ENCODE results near the gene LTC4S.

LTC4S gene

DNA sequence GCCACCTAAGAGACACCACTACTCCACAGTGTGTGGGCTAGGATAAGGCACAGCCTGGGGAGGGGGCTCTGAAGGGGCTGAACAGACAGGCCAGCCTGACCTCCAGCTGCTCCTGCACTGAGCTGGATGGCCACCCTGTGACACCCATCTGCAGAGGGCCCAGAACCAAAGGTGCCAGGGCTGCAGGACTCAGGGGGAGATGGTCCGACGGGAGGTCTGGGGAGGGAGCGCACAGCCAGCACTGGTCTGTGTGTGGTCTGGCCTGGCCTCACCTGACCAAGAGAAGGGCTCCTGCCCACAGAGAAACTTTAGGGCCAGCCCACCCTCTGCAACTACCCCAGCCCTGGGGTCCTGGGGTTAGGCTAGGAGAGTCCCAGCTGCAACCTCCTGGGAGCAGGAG, 789 bp downstream of the LTC4S start:
- no peak for DNase-seq (ENCODE audit: low read depth in 1 of 2, low spot score in 1 of 2)
- TF ChIP-seq GABPA (IDR thresholded peaks at IDR 0.05; ENCODE audit: low read depth), result no peak
- no peak for TF ChIP-seq SPI1 (IDR thresholded peaks at IDR 0.05; ENCODE audit: borderline replicate concordance, low read depth)
- TF ChIP-seq, protein P1, sequence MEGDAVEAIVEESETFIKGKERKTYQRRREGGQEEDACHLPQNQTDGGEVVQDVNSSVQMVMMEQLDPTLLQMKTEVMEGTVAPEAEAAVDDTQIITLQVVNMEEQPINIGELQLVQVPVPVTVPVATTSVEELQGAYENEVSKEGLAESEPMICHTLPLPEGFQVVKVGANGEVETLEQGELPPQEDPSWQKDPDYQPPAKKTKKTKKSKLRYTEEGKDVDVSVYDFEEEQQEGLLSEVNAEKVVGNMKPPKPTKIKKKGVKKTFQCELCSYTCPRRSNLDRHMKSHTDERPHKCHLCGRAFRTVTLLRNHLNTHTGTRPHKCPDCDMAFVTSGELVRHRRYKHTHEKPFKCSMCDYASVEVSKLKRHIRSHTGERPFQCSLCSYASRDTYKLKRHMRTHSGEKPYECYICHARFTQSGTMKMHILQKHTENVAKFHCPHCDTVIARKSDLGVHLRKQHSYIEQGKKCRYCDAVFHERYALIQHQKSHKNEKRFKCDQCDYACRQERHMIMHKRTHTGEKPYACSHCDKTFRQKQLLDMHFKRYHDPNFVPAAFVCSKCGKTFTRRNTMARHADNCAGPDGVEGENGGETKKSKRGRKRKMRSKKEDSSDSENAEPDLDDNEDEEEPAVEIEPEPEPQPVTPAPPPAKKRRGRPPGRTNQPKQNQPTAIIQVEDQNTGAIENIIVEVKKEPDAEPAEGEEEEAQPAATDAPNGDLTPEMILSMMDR (IDR thresholded peaks at IDR 0.05; ENCODE audit: insufficient read depth, low read length), result no peak
- peak overlapping the region; percentile 72 for H3K27ac ChIP-seq (replicated peaks)
- no peaks in the 10 kb centered on the region for H3K27me3 ChIP-seq (ENCODE audit: insufficient read depth, poor library complexity, severe bottlenecking)
- H3K4me3 ChIP-seq (replicated peaks; ENCODE audit: insufficient read depth, low read length), result peak overlapping the region; percentile 31

DNA sequence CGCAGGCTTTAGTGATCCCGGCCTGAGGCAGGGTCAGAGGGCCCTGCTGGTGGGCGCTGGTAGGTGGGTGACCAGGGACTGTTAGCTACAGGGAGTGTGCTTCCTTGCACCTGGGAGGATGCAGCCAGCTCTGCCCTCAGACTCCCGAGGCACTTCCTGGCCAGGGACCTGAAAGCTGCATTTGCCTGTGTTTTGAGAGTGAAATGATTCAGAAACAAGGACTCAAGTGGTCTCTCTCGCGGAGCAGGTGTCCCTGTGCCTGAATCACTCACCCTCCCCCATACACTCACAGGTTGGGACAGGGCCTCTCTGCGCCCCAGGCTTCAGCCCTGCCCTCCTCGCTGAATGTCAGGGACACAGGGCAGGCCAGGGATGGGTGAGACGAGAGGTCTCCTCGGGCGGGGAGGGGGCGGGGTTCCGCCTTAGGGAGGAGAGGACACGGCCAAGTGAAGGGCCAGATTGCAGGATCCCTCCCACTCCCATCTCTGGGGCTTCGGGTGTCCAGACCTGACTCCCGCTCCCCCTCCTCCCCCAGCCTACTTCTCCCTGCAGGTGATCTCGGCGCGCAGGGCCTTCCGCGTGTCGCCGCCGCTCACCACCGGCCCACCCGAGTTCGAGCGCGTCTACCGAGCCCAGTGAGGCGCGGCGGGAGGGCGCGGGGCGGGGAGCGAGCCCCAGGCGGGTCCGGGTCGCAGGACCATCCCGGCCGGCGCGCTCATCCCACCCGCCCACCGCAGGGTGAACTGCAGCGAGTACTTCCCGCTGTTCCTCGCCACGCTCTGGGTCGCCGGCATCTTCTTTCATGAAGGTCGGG, 1.5 kb downstream of the LTC4S start:
- no peak for DNase-seq (ENCODE audit: low read depth in 1 of 2, low spot score in 1 of 2)
- H3K27ac ChIP-seq (replicated peaks), result peak overlapping the region; percentile 72

DNA sequence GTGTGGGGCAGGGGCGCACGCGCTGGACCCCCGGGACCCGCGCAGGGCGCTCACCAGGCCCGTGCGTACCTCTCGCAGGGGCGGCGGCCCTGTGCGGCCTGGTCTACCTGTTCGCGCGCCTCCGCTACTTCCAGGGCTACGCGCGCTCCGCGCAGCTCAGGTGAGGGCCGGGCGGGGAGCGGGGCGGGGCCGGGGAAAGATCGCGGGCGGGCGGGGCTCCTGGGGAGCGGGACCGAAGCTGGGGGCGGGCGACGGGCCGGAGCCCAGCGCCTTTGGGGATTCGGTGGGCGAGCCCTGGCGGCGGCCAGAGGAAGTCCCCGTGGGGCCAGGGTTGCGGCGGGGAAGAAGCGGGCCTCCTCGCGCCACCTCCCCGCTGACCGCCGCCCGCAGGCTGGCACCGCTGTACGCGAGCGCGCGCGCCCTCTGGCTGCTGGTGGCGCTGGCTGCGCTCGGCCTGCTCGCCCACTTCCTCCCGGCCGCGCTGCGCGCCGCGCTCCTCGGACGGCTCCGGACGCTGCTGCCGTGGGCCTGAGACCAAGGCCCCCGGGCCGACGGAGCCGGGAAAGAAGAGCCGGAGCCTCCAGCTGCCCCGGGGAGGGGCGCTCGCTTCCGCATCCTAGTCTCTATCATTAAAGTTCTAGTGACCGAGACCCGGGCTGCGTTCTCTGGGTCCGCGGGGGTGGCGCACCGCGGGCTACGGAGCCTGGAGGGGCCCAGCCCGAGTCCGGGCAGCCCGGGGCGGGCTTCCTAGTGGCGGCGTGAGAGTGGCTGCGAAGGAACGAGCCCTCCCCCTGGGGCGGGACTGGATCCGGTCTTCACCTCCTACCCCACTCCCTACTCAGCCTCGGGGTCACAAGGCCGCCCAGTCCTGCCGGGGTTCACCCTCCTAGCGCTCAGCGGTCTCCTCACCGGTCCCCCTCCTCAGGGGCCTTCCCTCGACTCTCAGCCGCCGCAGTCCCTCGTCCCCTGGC, 2.4 kb downstream of the LTC4S start:
- DNase-seq (ENCODE audit: low read depth in 1 of 2, low spot score in 1 of 2), result peak; percentile 77 to 82
- peak overlapping the region; percentile 64 for H3K27ac ChIP-seq (replicated peaks)
- TF ChIP-seq REST (IDR thresholded peaks at IDR 0.05; ENCODE audit: insufficient replicate concordance, low read depth) (no peak), SPI1 (IDR thresholded peaks at IDR 0.05; ENCODE audit: borderline replicate concordance, low read depth) (peak; percentile 86), GABPA (IDR thresholded peaks at IDR 0.05; ENCODE audit: low read depth) (no peak), POLR2AphosphoS5 (IDR thresholded peaks at IDR 0.05; ENCODE audit: low read depth) (peak; percentile 47)
- TF ChIP-seq, protein P1 (IDR thresholded peaks at IDR 0.05; ENCODE audit: insufficient read depth, low read length), result peak; percentile 57

More for the DNA sequence above, 1.5 kb downstream of the LTC4S start:
- TF ChIP-seq, protein P1 (IDR thresholded peaks at IDR 0.05; ENCODE audit: insufficient read depth, low read length), result no peak
- TF ChIP-seq POLR2AphosphoS5 (IDR thresholded peaks at IDR 0.05; ENCODE audit: low read depth), result no peak; the same call in 1 of the 2 replicates
- TF ChIP-seq SPI1 (IDR thresholded peaks at IDR 0.05; ENCODE audit: borderline replicate concordance, low read depth), result no peak
- Histone ChIP-seq H3K27me3 (ENCODE audit: insufficient read depth, poor library complexity, severe bottlenecking) (no peaks in the 10 kb centered on the region), H3K4me3 (replicated peaks; ENCODE audit: insufficient read depth, low read length) (peak overlapping the region; percentile 50)

GRCh38 chr5:179796877-179797608, 3.3 kb downstream of the LTC4S start:
- no peak for DNase-seq (ENCODE audit: low read depth in 1 of 2, low spot score in 1 of 2)
- TF ChIP-seq REST (IDR thresholded peaks at IDR 0.05; ENCODE audit: insufficient replicate concordance, low read depth), result no peak
- peak; percentile 26; the same call in 1 of the 2 replicates for TF ChIP-seq POLR2AphosphoS5 (IDR thresholded peaks at IDR 0.05; ENCODE audit: low read depth)
- no peak for TF ChIP-seq SPI1 (IDR thresholded peaks at IDR 0.05; ENCODE audit: borderline replicate concordance, low read depth)
- TF ChIP-seq GABPA (IDR thresholded peaks at IDR 0.05; ENCODE audit: low read depth), result no peak
- no peaks in the 10 kb centered on the region for H3K27me3 ChIP-seq (ENCODE audit: insufficient read depth, poor library complexity, severe bottlenecking)
- H3K27ac ChIP-seq (replicated peaks), result peak overlapping the region; percentile 64
- H3K4me3 ChIP-seq (replicated peaks; ENCODE audit: insufficient read depth, low read length), result no peak overlapping the region

More for the DNA sequence above, 2.4 kb downstream of the LTC4S start:
- no peaks in the 10 kb centered on the region for H3K27me3 ChIP-seq (ENCODE audit: insufficient read depth, poor library complexity, severe bottlenecking)
- H3K4me3 ChIP-seq (replicated peaks; ENCODE audit: insufficient read depth, low read length), result peak overlapping the region; percentile 50

Data from HL-60 (cell line).